ENCODE results near the gene ADGRB3. TPM values are rescaled to one million over a fixed set of nuclear protein-coding genes. Genes with fewer than 3 reads are reported as not detected.
"Not testable (repeated sequence)": the region's sequence is repeated elsewhere in the genome, so short reads cannot be mapped to it uniquely, and the experiment has no call there.

Gene ADGRB3
- total RNA-seq, 1 donor from 2014 or later: 8.9 TPM

GRCh38 chr6:69423785-69424184 is 788.7 kb downstream of the ADGRB3 start:
- no peak for TF ChIP-seq CTCF (IDR thresholded peaks at IDR 0.05)
- DNase-seq (ENCODE audit: extremely low spot score, unreplicated experiment): no peak
- Mint-ChIP-seq H3K27ac (ENCODE audit: unreplicated experiment) (no peak overlapping the region), H3K9me3 (ENCODE audit: unreplicated experiment) (no peaks in the 10 kb centered on the region), H3K27me3 (ENCODE audit: unreplicated experiment) (peaks cover 20% of the 10 kb centered on the region), H3K4me3 (ENCODE audit: unreplicated experiment) (no peak overlapping the region), H3K36me3 (ENCODE audit: unreplicated experiment) (no peaks in the 10 kb centered on the region), H3K4me1 (ENCODE audit: unreplicated experiment) (no peaks in the 10 kb centered on the region)

DNA sequence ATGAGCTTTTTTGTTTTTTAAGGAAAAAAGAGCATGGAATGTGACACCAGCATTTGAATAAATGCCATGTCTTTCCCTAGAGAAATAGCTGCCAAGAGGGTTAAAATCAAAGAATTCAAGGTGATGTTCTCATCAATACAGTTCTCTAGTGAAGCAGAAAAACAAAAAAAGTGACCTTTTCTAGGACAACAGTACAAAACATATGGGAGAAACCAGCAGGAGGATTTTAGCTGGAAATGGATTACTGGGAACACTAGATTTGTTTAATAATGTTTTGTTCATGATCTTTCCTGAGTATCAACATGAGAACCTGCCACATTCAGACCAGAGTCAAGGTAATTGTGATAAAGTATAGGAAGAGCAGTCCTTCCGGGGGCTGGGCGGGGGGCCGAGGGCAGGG is 789.5 kb downstream of the ADGRB3 start:
- H3K27me3 Mint-ChIP-seq (ENCODE audit: unreplicated experiment): peaks cover 19% of the 10 kb centered on the region
- TF ChIP-seq CTCF (IDR thresholded peaks at IDR 0.05): no peak
- no peaks in the 10 kb centered on the region for H3K9me3 Mint-ChIP-seq (ENCODE audit: unreplicated experiment)
- no peak overlapping the region for H3K4me3 Mint-ChIP-seq (ENCODE audit: unreplicated experiment)
- H3K4me1 Mint-ChIP-seq (ENCODE audit: unreplicated experiment): no peaks in the 10 kb centered on the region
- no peak overlapping the region for H3K27ac Mint-ChIP-seq (ENCODE audit: unreplicated experiment)
- no peaks in the 10 kb centered on the region for H3K36me3 Mint-ChIP-seq (ENCODE audit: unreplicated experiment)
- no peak for DNase-seq (ENCODE audit: extremely low spot score, unreplicated experiment)

DNA sequence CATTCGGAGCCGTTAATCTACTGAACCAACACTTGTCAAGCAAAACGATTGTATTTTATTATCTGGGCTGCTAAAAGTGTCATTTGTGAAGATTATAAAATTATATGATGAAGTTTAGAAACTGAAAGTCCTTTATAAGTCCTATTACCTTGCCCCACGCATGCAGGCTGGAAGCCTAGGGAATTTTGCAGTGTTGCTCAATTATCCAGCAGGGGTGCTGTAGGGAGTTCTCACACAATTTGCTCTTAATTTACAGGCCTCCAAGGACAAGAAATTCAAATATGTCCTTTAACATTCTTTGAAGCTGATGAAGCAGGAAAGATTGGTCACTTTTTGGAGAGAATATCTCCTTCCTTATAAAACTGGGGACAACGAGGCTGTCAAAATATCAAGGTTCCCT is 792.8 kb downstream of the ADGRB3 start:
- TF ChIP-seq CTCF (IDR thresholded peaks at IDR 0.05): no peak
- peaks cover 16% of the 10 kb centered on the region for H3K27me3 Mint-ChIP-seq (ENCODE audit: unreplicated experiment)
- no peaks in the 10 kb centered on the region for H3K9me3 Mint-ChIP-seq (ENCODE audit: unreplicated experiment)
- H3K36me3 Mint-ChIP-seq (ENCODE audit: unreplicated experiment): no peaks in the 10 kb centered on the region
- H3K4me3 Mint-ChIP-seq (ENCODE audit: unreplicated experiment): no peak overlapping the region
- no peaks in the 10 kb centered on the region for H3K4me1 Mint-ChIP-seq (ENCODE audit: unreplicated experiment)
- no peak for DNase-seq (ENCODE audit: extremely low spot score, unreplicated experiment)
- H3K27ac Mint-ChIP-seq (ENCODE audit: unreplicated experiment): no peak overlapping the region

GRCh38 chr6:69432168-69432567 is 797.1 kb downstream of the ADGRB3 start:
- not testable (repeated sequence) for H3K36me3 Mint-ChIP-seq (ENCODE audit: unreplicated experiment); H3K27me3 Mint-ChIP-seq (ENCODE audit: unreplicated experiment); H3K4me3 Mint-ChIP-seq (ENCODE audit: unreplicated experiment); H3K4me1 Mint-ChIP-seq (ENCODE audit: unreplicated experiment); DNase-seq (ENCODE audit: extremely low spot score, unreplicated experiment); H3K27ac Mint-ChIP-seq (ENCODE audit: unreplicated experiment); H3K9me3 Mint-ChIP-seq (ENCODE audit: unreplicated experiment)

DNA sequence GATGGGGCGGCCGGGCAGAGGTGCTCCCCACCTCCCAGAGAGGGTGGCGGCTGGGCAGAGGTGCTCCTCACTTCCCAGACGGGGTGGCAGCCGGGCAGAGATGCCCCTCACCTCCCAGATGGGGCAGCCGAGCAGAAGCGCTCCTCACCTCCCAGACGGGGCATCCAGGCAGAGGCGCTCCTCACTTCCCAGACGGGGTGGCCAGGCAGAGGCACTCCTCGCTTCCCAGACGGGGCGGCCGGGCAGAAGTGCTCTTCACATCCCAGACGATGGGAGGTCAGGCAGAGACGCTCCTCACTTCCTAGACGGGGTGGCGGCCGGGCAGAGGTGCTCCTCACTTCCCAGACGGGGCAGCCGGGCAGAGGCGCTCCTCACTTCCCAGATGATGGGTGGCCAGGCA is 798.0 kb downstream of the ADGRB3 start:
- not testable (repeated sequence) for H3K36me3 Mint-ChIP-seq (ENCODE audit: unreplicated experiment); DNase-seq (ENCODE audit: extremely low spot score, unreplicated experiment); H3K9me3 Mint-ChIP-seq (ENCODE audit: unreplicated experiment); H3K27me3 Mint-ChIP-seq (ENCODE audit: unreplicated experiment); H3K27ac Mint-ChIP-seq (ENCODE audit: unreplicated experiment); H3K4me1 Mint-ChIP-seq (ENCODE audit: unreplicated experiment); H3K4me3 Mint-ChIP-seq (ENCODE audit: unreplicated experiment)

GRCh38 chr6:69438113-69438512 is 803.0 kb downstream of the ADGRB3 start:
- no peak overlapping the region for H3K4me3 Mint-ChIP-seq (ENCODE audit: unreplicated experiment)
- no peak for DNase-seq (ENCODE audit: extremely low spot score, unreplicated experiment)
- H3K27me3 Mint-ChIP-seq (ENCODE audit: unreplicated experiment): peaks cover 11% of the 10 kb centered on the region
- no peak overlapping the region for H3K27ac Mint-ChIP-seq (ENCODE audit: unreplicated experiment)
- H3K9me3 Mint-ChIP-seq (ENCODE audit: unreplicated experiment): peaks cover 8% of the 10 kb centered on the region
- H3K36me3 Mint-ChIP-seq (ENCODE audit: unreplicated experiment): no peaks in the 10 kb centered on the region
- no peak for TF ChIP-seq CTCF (IDR thresholded peaks at IDR 0.05)
- H3K4me1 Mint-ChIP-seq (ENCODE audit: unreplicated experiment): no peaks in the 10 kb centered on the region

Data from osteocyte (in vitro differentiated cells).